MM.1S (cell line): ENCODE measurements around the gene R3HDML.
A peak's percentile ranks its signal among the peaks of the same experiment; 100 is the strongest.
"Not testable (repeated sequence)": the region's sequence is repeated elsewhere in the genome, so short reads cannot be mapped to it uniquely, and the experiment has no call there.

ENCODE experiments used
- DNase-seq: peaks from one replicate; pipeline ENCODE4 v3.0.0-alpha.2; 2015
- H2AFZ ChIP-seq: fragments of 300-600 bp; sonication (generic); 2 replicates; pipeline ENCODE4 v1.6.0; 2016; ENCODE audit warnings: antibody characterized with exemption, low read length
- H3F3A ChIP-seq: fragments of 300-600 bp; sonication (generic); 2 replicates; pipeline ENCODE4 v1.6.1; 2016; ENCODE audit warnings: mild to moderate bottlenecking, antibody characterized with exemption, low read length, moderate library complexity, mixed read lengths; ENCODE audit not compliant: insufficient read depth
- H3K27ac ChIP-seq: fragments of 300-600 bp; sonication (generic); 2 replicates; pipeline ENCODE4 v1.5.1; 2016; ENCODE audit warnings: mild to moderate bottlenecking, low read length
- H3K27me3 ChIP-seq: fragments of 300-600 bp; sonication (generic); replicated peaks from 2 replicates; pipeline ENCODE4 v1.6.0; 2016; ENCODE audit warnings: low read length; ENCODE audit not compliant: insufficient read depth
- H3K36me3 ChIP-seq: fragments of 300-600 bp; sonication (generic); replicated peaks from 2 replicates; pipeline ENCODE4 v1.6.1; 2016; ENCODE audit warnings: mild to moderate bottlenecking, low read length, mixed read lengths; ENCODE audit not compliant: insufficient read depth
- H3K4me1 ChIP-seq: fragments of 300-600 bp; sonication (generic); 2 replicates; pipeline ENCODE4 v1.6.1; 2016; ENCODE audit warnings: low read length, mixed read lengths
- H3K4me2 ChIP-seq: fragments of 300-600 bp; sonication (generic); 2 replicates; pipeline ENCODE4 v1.6.0; 2016; ENCODE audit warnings: low read depth, low read length
- H3K4me3 ChIP-seq: fragments of 300-600 bp; sonication (generic); 2 replicates; pipeline ENCODE4 v1.5.1; 2016; ENCODE audit warnings: low read length, mixed read lengths
- H3K79me2 ChIP-seq: fragments of 300-600 bp; sonication (generic); 2 replicates; pipeline ENCODE4 v1.6.1; 2016; ENCODE audit warnings: mixed run types, low read length, mixed read lengths
- H3K9ac ChIP-seq: fragments of 300-600 bp; sonication (generic); 2 replicates; pipeline ENCODE4 v1.6.1; 2016; ENCODE audit warnings: low read length, mixed read lengths
- H3K9me2 ChIP-seq: fragments of 300-600 bp; sonication (generic); replicated peaks from 2 replicates; pipeline ENCODE4 v1.6.1; 2016; ENCODE audit warnings: mild to moderate bottlenecking, low read length, mixed read lengths; ENCODE audit not compliant: insufficient read depth
- H3K9me3 ChIP-seq: fragments of 300-600 bp; sonication (generic); replicated peaks from 2 replicates; pipeline ENCODE4 v1.6.1; 2016; ENCODE audit warnings: mild to moderate bottlenecking, low read length, mixed read lengths; ENCODE audit not compliant: insufficient read depth
- H4K20me1 ChIP-seq: fragments of 300-600 bp; sonication (generic); 2 replicates; pipeline ENCODE4 v1.6.1; 2016; ENCODE audit warnings: mild to moderate bottlenecking, low read length, moderate library complexity, mixed read lengths; ENCODE audit not compliant: insufficient read depth
- CTCF ChIP-seq: fragments of 300-600 bp; sonication (generic); IDR thresholded peaks from 2 replicates; pipeline ENCODE4 v1.5.1; 2016; ENCODE audit warnings: antibody characterized with exemption, low read length, mixed read lengths
- EZH2 ChIP-seq: fragments of 300-600 bp; sonication (generic); optimal IDR thresholded peaks from 2 replicates; pipeline ENCODE3; 2017; ENCODE audit warnings: low read depth, mild to moderate bottlenecking, antibody characterized with exemption, low read length, mixed read lengths
- EZH2phosphoT487 ChIP-seq: fragments of 300-600 bp; sonication (generic); IDR thresholded peaks from 2 replicates; pipeline ENCODE4 v1.6.1; 2018; ENCODE audit warnings: antibody characterized with exemption, low read length

The R3HDML gene

GRCh38 chr20:44324343-44324742 lies 12.5 kb upstream of the R3HDML start:
- Histone ChIP-seq H3K4me2 (no peak overlapping the region), H3K9me2 (no peaks in the 10 kb centered on the region), H3K79me2 (no peaks in the 10 kb centered on the region), H3K9ac (no peak overlapping the region), H3K27ac (no peak overlapping the region), H3F3A (0 out of 2 replicates have a peak, but pooled peaks cover 4% of the 10 kb centered on the region), H4K20me1 (no peaks in the 10 kb centered on the region), H3K4me3 (no peak overlapping the region), H3K36me3 (no peaks in the 10 kb centered on the region), H3K4me1 (peaks cover 5% of the 10 kb centered on the region; the same call in 1 of the 2 replicates), H3K9me3 (no peaks in the 10 kb centered on the region), H3K27me3 (no peaks in the 10 kb centered on the region), H2AFZ (no peak overlapping the region)
- no peak for DNase-seq
- TF ChIP-seq EZH2phosphoT487 = no peak
- TF ChIP-seq CTCF = no peak
- TF ChIP-seq EZH2 = no peak

GRCh38 chr20:44326391-44327159 lies 10.3 kb upstream of the R3HDML start:
- H3K79me2 ChIP-seq = no peaks in the 10 kb centered on the region
- DNase-seq = peak; percentile 16
- H3K4me2 ChIP-seq = peak overlapping the region; percentile 77
- H2AFZ ChIP-seq = peak overlapping the region; percentile 92
- H3K4me3 ChIP-seq = peak overlapping the region; percentile 62
- no peaks in the 10 kb centered on the region for H4K20me1 ChIP-seq
- H3F3A ChIP-seq = no peaks in the 10 kb centered on the region
- H3K36me3 ChIP-seq = no peaks in the 10 kb centered on the region
- H3K27ac ChIP-seq = no peak overlapping the region
- peak overlapping the region; percentile 55; the same call in 1 of the 2 replicates for H3K9ac ChIP-seq
- no peaks in the 10 kb centered on the region for H3K9me3 ChIP-seq
- no peaks in the 10 kb centered on the region for H3K9me2 ChIP-seq
- no peaks in the 10 kb centered on the region for H3K27me3 ChIP-seq
- H3K4me1 ChIP-seq = 0 out of 2 replicates have a peak, but pooled peaks cover 5% of the 10 kb centered on the region
- TF ChIP-seq EZH2 (no peak), CTCF (peak; percentile 19; the same call in 1 of the 2 replicates), EZH2phosphoT487 (no peak)

DNA sequence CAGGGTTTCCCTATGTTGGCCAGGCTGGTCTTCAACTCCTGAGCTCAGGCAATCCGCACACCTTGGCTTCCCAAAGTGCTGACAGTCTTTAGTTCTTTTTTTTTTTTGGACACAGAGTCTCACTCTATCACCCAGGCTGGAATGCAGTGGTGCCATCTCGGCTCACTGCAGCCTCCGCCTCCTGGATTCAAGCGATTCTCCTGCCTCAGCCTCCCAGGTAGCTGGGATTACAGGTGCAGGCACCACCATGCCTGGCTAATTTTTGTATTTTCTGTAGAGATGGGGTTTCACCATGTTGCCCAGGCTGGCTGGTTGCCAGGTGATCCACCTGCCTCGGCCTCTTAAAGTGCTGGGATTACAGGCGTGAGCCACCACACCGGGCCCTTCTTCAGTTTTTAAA lies 9.1 kb upstream of the R3HDML start:
- not testable (repeated sequence) for H3K36me3 ChIP-seq, H3K79me2 ChIP-seq, H3K4me2 ChIP-seq

DNA sequence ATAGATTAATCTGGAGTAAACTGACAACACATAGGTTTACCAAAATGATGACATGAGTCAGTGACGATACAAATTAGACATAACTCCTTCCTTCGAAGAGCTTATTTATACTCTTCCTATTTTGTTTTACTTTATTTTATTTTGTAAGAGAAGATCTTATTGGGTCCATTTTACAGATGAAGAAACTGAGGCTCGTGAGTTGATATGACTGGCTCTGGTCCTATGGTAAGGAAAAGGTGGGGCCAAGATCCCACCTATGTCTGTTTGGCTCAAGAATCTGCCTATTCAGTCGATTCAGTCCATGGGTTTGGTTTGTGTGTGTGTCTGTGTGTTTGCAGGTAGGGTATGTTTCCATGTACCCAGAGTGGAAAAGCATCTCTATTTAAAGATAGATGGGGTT lies 8.4 kb upstream of the R3HDML start:
- Histone ChIP-seq H3K4me2 (no peak overlapping the region), H3K27ac (no peak overlapping the region), H3K27me3 (no peaks in the 10 kb centered on the region), H3K4me3 (no peak overlapping the region), H3F3A (no peaks in the 10 kb centered on the region), H3K36me3 (no peaks in the 10 kb centered on the region), H4K20me1 (no peaks in the 10 kb centered on the region), H3K9me2 (no peaks in the 10 kb centered on the region), H2AFZ (no peak overlapping the region), H3K4me1 (0 out of 2 replicates have a peak, but pooled peaks cover 5% of the 10 kb centered on the region), H3K9me3 (no peaks in the 10 kb centered on the region), H3K9ac (no peak overlapping the region), H3K79me2 (no peaks in the 10 kb centered on the region)
- TF ChIP-seq EZH2 = no peak
- no peak for TF ChIP-seq CTCF
- TF ChIP-seq EZH2phosphoT487 = no peak
- DNase-seq = no peak

More for the DNA sequence above, 9.1 kb upstream of the R3HDML start:
- not testable (repeated sequence) for DNase-seq, H2AFZ ChIP-seq, H3K9ac ChIP-seq, H3K9me2 ChIP-seq, H3K4me1 ChIP-seq, H3F3A ChIP-seq, H3K9me3 ChIP-seq, H4K20me1 ChIP-seq, H3K27ac ChIP-seq, H3K4me3 ChIP-seq, H3K27me3 ChIP-seq
